Right lobe of liver (tissue), 4 donors: Measurements from ENCODE around the gene TNS1.

Experiments used
- CTCF ChIP-seq, 4 donors: fragments of 200-600 bp in 3 of 4; fragments of 450-650 bp in 1 of 4; IDR thresholded peaks; one replicate each; pipeline versions ENCODE4 v1.5.1 to v1.8.0; 2016 to 2022; ENCODE audit warnings: antibody characterized with exemption in 4 of 4, mild to moderate bottlenecking in 2 of 4
- POLR2A ChIP-seq: fragments of 450-650 bp; IDR thresholded peaks from one replicate; pipeline ENCODE4 v1.6.1; 2017; ENCODE audit warnings: antibody characterized with exemption, mild to moderate bottlenecking
- donor health status: DM: no; HTN: no; CAD: no.
- donor health status: DM: no; HTN: no; CAD: no.
- donor health status: DM: no; HTN: yes; CAD: no.

GRCh38 chr2:217953531-217953932, 49.3 kb downstream of the TNS1 start:
- TF ChIP-seq CTCF (IDR thresholded peaks at IDR 0.05) (no peak), POLR2A (no peak)
